IPS DF 19.7 (cell line): ENCODE results near the gene NHLRC2.
"Not testable (repeated sequence)": the region's sequence is repeated elsewhere in the genome, so short reads cannot be mapped to it uniquely, and the experiment has no call there.

Source experiments
- DNase-seq: peaks from one replicate; pipeline ENCODE4 v3.0.0-alpha.2; 2013; ENCODE audit warnings: low read depth, low spot score

NHLRC2 gene

GRCh38 chr10:113854013-113854760 is at the start of gene NHLRC2, which contains the start of gene DCLRE1A:
Gene NHLRC2 (plus strand): TSS chr10:113854661. CDS start chr10:113854873, 212 bp downstream.
Gene DCLRE1A (minus strand): TSS chr10:113854082. CDS start chr10:113853182, 900 bp downstream.
- DNase-seq: no peak

GRCh38 chr10:113806503-113806902 is 48.0 kb upstream of the NHLRC2 start:
- no peak for DNase-seq

DNA sequence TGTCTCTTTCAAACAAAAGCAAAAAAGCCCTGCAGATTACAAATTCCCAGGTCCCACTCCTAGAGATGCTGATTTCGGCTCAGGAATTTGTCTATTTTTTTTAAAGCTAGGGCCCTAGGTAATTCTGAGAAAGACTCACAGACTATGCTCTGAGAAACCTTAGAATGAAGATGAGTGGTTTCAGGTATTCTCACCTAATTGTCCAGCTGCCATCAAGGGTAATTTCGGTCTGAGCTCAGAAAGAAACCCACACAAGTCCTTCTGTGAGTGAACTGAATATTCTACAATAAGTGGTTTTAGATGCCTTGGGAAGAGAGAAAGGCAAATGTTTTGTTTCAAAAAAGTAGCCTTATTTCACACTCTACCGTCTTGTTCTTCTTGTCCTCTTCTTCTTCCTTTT is 46.3 kb upstream of the NHLRC2 start:
- DNase-seq: no peak

DNA sequence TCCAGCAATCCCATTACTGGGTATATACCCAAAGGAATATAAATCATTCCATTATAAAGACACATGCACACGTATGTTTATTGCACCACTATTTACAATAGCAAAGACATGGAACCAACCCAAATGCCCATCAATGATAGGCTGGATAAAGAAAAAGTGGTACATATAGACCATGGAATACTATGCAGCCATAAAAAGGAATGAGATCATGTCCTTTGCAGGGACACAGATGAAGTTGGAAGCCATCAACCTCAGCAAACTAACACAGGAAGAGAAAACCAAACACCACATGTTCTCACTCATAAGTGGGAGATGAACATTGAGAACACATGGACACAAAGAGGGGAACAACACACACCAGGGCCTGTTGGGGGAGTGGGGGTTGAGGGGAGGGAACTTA is 39.8 kb upstream of the NHLRC2 start:
- DNase-seq: not testable (repeated sequence)

DNA sequence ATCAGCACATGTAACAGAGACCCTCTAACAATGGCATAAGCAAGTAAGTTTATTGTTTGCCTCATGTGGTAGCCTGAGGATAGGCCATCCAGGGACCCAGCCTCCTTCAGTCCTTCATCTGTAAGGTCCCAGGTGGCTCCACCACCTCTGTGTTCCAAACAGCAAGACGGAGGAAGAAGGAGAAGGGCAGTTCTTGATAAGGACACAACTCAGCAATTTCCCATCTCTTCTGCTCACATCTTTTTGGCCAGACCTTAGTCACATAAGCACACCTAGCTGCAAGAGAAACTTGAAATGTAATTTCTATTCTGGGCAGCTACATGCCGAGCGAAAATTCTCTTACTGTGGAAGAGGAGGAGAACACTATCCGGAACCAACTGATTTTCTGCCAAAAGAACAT is 34.5 kb upstream of the NHLRC2 start:
- DNase-seq: no peak

DNA sequence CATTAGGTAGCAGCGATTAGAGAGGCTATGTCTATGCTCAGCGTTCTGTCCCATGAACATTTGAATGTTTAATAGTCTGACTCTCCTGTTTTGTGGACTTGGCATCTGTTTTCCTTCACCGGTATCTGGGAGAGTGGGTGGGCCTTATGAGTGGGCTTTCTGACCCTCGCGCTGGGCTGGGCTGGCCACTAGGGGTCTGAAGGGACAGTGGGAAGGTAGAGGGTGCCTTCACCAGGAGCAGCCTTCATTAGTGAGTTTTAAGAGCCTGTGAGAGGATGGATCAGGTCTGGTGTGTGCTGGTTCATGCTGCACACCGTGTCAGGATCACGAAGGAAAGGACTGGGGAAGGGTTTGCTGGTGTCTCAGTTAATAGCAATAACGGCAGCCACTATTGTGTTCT is 34.0 kb upstream of the NHLRC2 start:
- DNase-seq: no peak

DNA sequence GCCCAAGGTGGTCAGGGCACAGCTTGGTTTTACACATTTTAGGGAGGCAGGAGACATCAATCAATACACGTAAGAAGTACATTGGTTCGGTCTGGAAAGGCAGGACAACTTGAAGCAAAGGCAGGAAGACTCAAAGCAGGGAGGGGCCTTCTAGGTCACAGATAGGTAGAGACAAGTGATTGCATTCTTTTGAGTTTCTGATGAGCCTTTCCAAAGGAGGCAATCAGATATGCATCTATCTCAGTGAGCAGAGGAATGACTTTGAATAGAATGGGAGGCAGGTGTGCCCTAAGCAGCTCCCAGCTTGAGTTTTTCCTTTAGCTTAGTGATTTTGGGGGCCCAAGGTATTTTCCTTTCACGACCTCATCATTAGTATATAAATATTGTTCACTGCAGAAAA is 33.2 kb upstream of the NHLRC2 start:
- not testable (repeated sequence) for DNase-seq

DNA sequence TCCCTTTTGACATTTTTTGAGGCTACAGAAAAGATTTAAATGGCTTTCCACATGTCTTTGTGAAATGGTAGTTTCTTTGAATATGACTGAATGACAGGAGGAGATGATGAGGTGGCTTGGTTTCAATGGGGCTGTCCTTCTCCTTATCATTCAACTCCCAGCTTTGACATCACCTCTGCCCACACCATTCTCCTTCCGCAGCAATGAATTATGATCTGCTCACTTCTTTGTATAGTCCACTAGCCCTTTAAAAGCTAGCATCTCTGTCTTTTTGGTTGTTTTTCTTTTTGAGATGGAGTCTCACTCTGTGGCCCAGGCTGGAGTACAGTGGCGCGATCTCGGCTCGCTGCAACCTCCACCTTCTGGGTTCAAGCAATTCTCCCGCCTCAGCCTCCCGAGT is 32.3 kb upstream of the NHLRC2 start:
- DNase-seq: no peak

DNA sequence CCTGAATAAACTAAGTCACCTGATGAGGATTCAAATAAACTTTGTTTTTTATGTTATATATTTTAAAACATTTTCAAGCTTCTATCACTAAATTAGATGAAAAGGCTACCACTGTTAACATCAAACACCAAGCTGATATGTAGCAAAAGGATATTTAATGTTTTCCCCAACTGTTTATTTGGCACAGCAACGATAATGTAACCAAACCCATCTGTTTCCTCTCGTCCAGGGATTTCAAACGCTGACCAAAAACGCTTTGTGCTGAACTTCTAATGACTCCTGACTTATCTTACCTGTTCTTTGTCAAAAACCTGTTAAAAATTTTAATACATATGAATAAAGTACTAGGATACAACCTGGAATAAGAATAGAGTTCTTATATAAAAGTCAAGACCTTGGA is 31.1 kb upstream of the NHLRC2 start:
- no peak for DNase-seq

DNA sequence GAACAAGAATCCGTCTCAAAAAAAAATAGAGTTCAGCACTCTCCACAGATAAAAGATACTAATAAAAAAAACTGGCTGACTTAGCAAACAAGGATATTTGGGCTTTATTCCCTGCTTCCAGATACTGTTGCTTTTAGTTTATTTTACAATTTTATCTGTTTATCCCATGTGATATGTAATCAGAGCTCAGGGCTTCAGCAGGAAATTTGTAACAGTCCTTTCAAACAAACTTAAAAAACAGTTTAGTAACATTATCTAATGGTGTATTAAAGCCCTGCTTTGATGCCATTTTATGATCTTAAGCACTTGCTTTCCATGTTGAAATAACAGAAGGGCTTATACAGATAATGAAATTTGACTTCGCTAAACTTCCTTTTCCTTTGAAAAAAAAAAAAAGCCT is 28.7 kb upstream of the NHLRC2 start:
- no peak for DNase-seq

- DNase-seq: not testable (repeated sequence)
Measured at GRCh38 chr10:113828567-113828966, 25.9 kb upstream of the NHLRC2 start.

DNA sequence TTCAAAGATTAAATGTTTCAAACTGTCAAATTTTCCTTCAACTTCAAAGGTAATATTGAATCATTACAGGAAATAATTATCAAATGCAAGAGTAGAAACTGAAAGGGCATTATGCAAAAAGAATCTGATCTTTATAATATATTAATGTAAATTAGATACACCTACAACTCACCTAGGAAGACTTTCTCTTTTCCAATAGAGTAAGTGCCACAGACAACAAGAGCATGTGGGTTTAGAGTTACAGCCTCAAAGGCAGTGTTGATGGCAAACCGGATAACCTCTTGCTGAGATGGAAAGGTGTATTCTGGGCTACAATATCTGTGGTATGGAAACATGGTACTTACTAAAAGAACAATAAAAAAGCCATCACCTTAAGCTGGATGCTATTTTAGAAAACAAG is 12.3 kb upstream of the NHLRC2 start:
- no peak for DNase-seq

DNA sequence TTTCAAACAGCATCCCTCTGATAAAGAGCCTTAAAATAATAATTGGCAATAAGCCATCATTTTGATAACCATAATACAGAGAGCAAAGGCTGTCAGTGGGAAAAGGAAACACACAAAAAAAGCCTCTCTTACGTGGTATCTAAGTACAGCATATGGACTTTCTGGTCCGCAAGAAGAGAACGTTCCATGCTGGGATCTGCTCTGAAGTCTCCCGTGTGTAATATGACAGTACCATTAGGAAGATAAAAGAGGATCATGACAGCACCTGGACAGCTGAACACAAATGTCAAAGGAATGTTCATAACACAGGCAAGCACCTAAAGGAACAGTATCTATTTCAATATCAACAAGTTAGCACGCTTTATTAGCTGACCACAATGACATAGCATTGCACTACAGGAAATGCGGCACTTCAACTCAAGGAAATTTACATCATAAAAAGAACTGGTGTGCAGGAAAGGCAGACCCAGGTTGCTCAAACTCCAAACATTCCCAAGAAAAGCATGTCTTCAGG is 10.4 kb upstream of the NHLRC2 start:
- no peak for DNase-seq

DNA sequence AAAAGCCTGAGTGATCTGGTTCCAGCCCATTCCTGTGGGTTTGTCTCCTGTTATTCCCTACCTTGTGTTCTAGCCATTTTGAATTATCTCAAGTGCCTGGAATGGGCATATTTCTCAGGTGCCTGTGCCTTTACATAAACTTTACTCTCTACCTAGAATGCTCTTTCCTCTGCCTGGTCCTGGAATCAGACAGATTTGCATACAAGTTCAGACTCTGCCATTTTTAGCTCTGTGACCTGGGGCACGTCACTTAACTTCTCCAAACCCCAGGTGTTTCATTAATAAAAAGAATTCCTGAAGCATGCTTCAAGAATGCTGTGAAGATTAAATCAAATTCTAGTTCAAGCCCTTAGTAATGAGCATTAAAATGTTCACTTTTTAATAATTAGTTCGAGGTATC is 8.4 kb upstream of the NHLRC2 start:
- no peak for DNase-seq

DNA sequence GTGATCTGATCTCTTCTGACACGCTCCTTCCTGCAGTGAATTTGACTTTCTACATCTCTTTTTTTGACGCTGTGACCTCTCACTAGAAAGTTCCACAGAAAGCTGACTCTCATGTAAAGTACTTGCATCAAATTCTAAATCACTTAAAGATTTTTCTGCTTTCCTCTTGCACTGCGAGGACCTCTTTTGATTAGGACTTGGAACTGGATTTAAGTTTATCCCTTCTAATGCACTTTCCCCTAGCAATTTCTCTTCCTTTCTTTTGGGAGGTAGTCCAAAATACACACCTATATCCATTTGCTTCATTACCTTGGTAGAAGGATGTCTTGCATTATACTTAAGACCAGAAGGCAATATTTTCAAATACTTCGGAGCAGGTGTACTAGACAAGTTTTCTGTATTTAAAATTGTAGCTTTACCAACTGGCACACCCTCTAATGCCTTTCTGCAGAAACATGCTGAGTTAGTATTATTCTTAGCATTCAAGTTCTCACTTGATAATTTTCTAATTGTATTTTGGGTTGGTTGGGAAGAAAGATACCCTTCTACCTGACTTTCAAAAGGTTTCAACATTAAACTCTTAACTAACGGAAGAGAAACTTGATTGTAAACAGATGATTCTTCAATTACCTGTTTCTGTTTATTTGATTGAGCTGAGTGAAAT is 5.2 kb upstream of the NHLRC2 start:
- no peak for DNase-seq

GRCh38 chr10:113849946-113850345 is 4.5 kb upstream of the NHLRC2 start:
- DNase-seq: no peak

DNA sequence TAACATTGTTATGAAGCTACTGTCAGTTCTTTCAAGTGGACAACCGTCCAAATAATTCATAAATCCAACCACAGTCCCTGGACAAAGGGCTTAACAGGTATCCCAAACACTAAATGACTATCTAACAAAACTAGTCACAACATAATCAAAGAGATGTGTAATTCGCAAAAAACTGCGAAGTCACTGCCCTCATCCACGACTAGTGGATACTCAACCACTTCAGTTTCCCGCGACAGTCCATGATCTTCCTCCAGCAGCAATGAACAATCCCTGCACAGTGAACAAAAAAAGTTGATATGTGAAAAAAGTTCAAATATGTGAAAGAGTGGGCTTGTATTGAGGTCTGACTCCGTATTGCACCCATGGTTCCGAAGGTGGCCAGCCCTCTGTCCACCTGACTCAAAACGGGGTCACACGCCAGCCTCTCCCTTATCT is 866 bp upstream of the NHLRC2 start:
- DNase-seq: no peak

- DNase-seq: no peak
Measured at GRCh38 chr10:113854761-113855588, 514 bp downstream of the NHLRC2 start.

DNA sequence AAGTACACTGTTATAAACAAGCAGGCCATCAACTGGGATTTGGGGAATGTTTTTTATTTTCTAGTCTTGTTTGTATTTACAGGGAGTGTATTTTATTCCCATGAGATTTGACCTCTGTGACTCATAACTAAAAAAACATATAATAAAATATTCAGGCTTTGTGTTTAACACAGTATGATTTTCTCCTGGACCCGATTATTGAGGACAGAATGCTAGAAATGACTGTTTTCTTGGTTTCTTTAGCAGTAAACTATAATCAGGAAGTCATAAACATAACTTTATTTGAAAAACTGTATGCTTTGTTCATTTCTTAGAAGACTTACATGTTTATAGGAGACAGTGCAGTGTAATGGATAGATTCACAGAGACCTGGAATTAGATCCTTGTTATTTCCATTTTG is 2.1 kb downstream of the NHLRC2 start:
- no peak for DNase-seq

DNA sequence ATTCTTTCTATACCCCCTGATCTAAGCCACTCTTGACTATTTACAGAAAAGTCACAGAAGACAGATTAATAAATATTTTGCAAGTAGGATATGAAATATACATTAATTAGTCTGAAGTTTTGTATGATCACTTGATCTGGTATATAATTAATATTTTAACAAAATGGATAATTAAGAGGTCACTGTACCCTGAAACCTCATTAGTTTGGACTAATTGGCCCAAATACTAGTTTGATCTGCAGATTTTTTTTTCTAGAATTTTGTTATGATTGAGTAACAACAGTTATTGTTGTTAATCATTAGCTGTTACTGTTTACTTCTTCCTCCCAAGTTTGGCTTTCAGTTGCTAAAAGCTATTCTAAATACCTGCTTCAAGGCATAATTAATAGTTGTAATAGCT is 2.7 kb downstream of the NHLRC2 start:
- DNase-seq: no peak

GRCh38 chr10:113858541-113858940 is 4.1 kb downstream of the NHLRC2 start:
- DNase-seq: no peak

DNA sequence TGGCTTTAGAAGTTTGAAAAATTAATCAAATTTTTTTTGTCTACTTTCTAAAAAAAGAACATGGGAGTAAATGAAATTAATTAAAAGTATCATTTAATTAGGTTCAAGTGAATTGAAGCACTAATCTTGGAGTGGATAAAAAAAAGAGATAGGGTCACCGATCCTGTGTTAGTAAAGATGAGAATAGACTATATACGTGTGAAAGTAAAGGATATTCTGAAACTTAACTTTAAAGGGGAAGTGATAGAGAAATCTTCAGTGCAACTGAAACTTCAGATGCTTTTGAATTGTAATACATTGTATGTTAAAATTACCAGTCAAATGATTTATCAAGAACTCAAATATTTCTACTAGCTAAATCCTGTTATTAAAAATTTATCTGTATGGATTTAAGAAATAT is 4.8 kb downstream of the NHLRC2 start:
- no peak for DNase-seq
